DOHH2 (cell line): ENCODE data around the gene CALN1.
"Not testable (repeated sequence)": the region's sequence is repeated elsewhere in the genome, so short reads cannot be mapped to it uniquely, and the experiment has no call there.

ENCODE experiments used
- H3F3A ChIP-seq: fragments of 200-600 bp; sonication (generic), shearing (Covaris generic); 2 replicates; pipeline ENCODE4 v1.6.0; 2016; ENCODE audit warnings: antibody characterized with exemption, mild to moderate bottlenecking; ENCODE audit not compliant: control insufficient read depth, insufficient read depth
- H3K27ac ChIP-seq: fragments of 200-600 bp; sonication (generic); 2 replicates; pipeline ENCODE4 v1.5.1; 2014; ENCODE audit warnings: low read depth, mild to moderate bottlenecking, low read length, moderate library complexity
- H3K27me3 ChIP-seq: fragments of 200-600 bp; sonication (generic); 2 replicates; pipeline ENCODE4 v1.6.1; 2014; ENCODE audit warnings: mild to moderate bottlenecking, low read length, mixed read lengths; ENCODE audit not compliant: control insufficient read depth
- H3K36me3 ChIP-seq: fragments of 200-600 bp; sonication (generic); 2 replicates; pipeline ENCODE4 v1.6.1; 2014; ENCODE audit warnings: mild to moderate bottlenecking, low read length, moderate library complexity, mixed read lengths; ENCODE audit not compliant: control insufficient read depth
- H3K4me1 ChIP-seq: fragments of 200-600 bp; sonication (generic); 2 replicates; pipeline ENCODE4 v1.6.1; 2014; ENCODE audit warnings: mild to moderate bottlenecking, low read length, mixed read lengths; ENCODE audit not compliant: control insufficient read depth
- H3K4me2 ChIP-seq: fragments of 200-600 bp; sonication (generic); 2 replicates; pipeline ENCODE4 v1.6.0; 2014; ENCODE audit warnings: mild to moderate bottlenecking, low read length, moderate library complexity
- H3K4me3 ChIP-seq: fragments of 200-600 bp; sonication (generic); 2 replicates; pipeline ENCODE4 v1.5.1; 2014; ENCODE audit warnings: mild to moderate bottlenecking, low read length, mixed read lengths
- H3K79me2 ChIP-seq: fragments of 200-600 bp; sonication (generic); 2 replicates; pipeline ENCODE4 v1.6.1; 2014; ENCODE audit warnings: mild to moderate bottlenecking, low read length, mixed read lengths; ENCODE audit not compliant: control insufficient read depth
- H3K9me2 ChIP-seq: fragments of 200-600 bp; sonication (generic); replicated peaks from 2 replicates; pipeline ENCODE4 v1.6.1; 2014; ENCODE audit warnings: mild to moderate bottlenecking, low read length, mixed read lengths; ENCODE audit not compliant: control insufficient read depth
- H3K9me3 ChIP-seq: fragments of 200-600 bp; sonication (generic); 2 replicates; pipeline ENCODE4 v1.6.1; 2014; ENCODE audit warnings: antibody characterized with exemption, low read length, mixed read lengths; ENCODE audit not compliant: control insufficient read depth, insufficient read depth
- H4K20me1 ChIP-seq: fragments of 200-600 bp; sonication (generic); 2 replicates; pipeline ENCODE4 v1.6.0; 2014; ENCODE audit warnings: low read depth, mild to moderate bottlenecking, antibody characterized with exemption, low read length, moderate library complexity; ENCODE audit not compliant: control insufficient read depth, insufficient read depth
- EZH2phosphoT487 ChIP-seq: fragments of 200-600 bp; sonication (generic); IDR thresholded peaks from 2 replicates; pipeline ENCODE4 v1.6.1; 2017; ENCODE audit warnings: borderline replicate concordance, mild to moderate bottlenecking, antibody characterized with exemption, low read length, moderate library complexity, mixed read lengths
- TF ChIP-seq, protein P1 (sequence below): fragments of 200-600 bp; sonication (generic); IDR thresholded peaks from one replicate; pipeline ENCODE4 v1.5.1; 2014; ENCODE audit warnings: antibody characterized with exemption, mild to moderate bottlenecking, low read depth, low read length; ENCODE audit not compliant: poor library complexity, severe bottlenecking

Gene CALN1

DNA sequence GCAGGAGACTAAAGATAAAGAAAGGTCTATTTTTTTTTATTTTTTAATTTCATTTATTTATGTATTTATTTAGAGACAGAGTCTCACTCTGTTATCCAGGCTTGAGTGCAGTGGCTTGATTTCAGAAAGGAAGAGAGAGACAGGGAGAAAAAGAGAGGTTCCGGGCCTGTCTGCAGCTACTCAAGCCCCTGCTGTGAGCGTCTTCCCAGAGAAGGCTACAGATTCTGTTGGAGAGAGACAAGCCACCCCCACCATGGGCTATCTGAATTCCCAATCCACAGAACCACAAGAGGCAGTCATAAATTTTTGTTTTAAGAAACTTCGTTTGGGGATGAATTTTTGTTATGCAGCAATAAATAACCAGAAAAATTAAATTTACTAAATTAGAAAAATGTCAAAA is 68.1 kb downstream of the CALN1 start:
- Histone ChIP-seq H4K20me1 (no peaks in the 10 kb centered on the region), H3K36me3 (no peaks in the 10 kb centered on the region), H3K27ac (no peak overlapping the region), H3K79me2 (no peaks in the 10 kb centered on the region), H3K9me2 (no peaks in the 10 kb centered on the region), H3K4me2 (no peak overlapping the region), H3K4me3 (no peak overlapping the region), H3K27me3 (no peaks in the 10 kb centered on the region), H3K9me3 (0 out of 2 replicates have a peak, but pooled peaks cover 3% of the 10 kb centered on the region), H3K4me1 (no peaks in the 10 kb centered on the region), H3F3A (no peaks in the 10 kb centered on the region)
- TF ChIP-seq, protein P1, sequence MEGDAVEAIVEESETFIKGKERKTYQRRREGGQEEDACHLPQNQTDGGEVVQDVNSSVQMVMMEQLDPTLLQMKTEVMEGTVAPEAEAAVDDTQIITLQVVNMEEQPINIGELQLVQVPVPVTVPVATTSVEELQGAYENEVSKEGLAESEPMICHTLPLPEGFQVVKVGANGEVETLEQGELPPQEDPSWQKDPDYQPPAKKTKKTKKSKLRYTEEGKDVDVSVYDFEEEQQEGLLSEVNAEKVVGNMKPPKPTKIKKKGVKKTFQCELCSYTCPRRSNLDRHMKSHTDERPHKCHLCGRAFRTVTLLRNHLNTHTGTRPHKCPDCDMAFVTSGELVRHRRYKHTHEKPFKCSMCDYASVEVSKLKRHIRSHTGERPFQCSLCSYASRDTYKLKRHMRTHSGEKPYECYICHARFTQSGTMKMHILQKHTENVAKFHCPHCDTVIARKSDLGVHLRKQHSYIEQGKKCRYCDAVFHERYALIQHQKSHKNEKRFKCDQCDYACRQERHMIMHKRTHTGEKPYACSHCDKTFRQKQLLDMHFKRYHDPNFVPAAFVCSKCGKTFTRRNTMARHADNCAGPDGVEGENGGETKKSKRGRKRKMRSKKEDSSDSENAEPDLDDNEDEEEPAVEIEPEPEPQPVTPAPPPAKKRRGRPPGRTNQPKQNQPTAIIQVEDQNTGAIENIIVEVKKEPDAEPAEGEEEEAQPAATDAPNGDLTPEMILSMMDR: no peak
- TF ChIP-seq EZH2phosphoT487: no peak

DNA sequence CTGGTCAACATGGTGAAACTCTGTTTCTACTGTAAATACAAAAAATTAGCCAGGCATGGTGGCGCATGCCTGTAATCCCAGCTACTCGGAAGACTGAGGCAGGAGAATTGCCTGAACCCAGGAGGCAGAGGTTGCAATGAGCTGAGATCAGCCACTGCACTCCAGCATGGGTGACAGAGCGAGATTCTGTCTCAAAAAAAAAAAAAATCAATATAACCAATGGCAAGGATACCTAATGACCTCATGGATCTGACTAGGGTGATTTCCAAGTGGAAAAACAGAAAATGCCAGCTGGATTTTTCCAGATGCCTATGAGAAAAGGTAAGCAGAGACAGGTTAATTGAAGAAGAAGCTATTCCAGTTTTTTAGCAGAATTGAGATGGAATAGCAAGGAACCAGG is 68.8 kb downstream of the CALN1 start:
- H3K9me3 ChIP-seq, H3K27me3 ChIP-seq, H3K4me2 ChIP-seq: not testable (repeated sequence)

DNA sequence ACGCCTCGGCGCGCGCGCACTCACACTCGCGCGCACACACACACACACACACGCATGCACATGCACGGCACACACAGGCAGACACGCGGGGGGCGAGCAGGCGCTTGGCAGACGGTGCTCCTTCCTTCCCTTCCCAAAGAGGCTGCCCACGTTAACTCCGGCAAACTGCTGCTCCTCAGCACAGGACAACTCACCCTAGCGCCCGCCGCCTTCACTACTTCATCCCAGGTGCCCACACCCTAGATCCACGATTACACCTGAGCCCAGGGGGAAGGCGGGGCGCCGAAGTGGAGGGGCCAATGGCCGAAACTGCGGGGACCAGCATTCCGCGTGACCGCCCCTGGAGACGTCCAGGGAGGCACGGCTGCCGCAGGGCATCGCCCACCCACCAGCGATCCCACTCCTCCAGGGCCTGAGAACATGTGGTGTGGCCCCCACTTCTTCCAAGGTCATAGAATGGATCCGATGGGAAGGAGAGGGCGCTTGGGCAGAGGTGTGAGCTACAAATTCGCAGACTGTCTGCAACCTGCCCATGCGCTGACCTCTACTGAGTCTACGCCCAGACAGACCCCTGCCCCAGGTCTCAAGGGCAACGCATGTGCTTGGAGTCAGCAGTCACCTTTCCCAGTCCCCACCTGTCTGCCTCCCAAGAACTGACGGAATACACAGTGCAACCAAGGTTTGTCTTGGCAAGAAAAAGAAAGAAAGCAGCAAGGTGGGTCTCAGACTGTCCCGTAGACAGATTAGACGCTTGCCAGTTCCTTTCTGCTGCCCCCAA is 74.6 kb downstream of the CALN1 start:
- Histone ChIP-seq H3K27ac (no peak overlapping the region), H3K9me2 (no peaks in the 10 kb centered on the region), H3K9me3 (peaks cover 12% of the 10 kb centered on the region; the same call in 1 of the 2 replicates), H3K79me2 (no peaks in the 10 kb centered on the region), H3K36me3 (no peaks in the 10 kb centered on the region), H3K27me3 (no peaks in the 10 kb centered on the region), H3K4me2 (no peak overlapping the region), H3F3A (no peaks in the 10 kb centered on the region), H4K20me1 (no peaks in the 10 kb centered on the region), H3K4me3 (no peak overlapping the region), H3K4me1 (no peaks in the 10 kb centered on the region)
- TF ChIP-seq, protein P1: no peak
- TF ChIP-seq EZH2phosphoT487: no peak

More for the DNA sequence above, 68.8 kb downstream of the CALN1 start:
- not testable (repeated sequence) for H3K4me1 ChIP-seq, H3K4me3 ChIP-seq, H3K36me3 ChIP-seq, H3K9me2 ChIP-seq, H3K27ac ChIP-seq, H3K79me2 ChIP-seq, H3F3A ChIP-seq, H4K20me1 ChIP-seq

DNA sequence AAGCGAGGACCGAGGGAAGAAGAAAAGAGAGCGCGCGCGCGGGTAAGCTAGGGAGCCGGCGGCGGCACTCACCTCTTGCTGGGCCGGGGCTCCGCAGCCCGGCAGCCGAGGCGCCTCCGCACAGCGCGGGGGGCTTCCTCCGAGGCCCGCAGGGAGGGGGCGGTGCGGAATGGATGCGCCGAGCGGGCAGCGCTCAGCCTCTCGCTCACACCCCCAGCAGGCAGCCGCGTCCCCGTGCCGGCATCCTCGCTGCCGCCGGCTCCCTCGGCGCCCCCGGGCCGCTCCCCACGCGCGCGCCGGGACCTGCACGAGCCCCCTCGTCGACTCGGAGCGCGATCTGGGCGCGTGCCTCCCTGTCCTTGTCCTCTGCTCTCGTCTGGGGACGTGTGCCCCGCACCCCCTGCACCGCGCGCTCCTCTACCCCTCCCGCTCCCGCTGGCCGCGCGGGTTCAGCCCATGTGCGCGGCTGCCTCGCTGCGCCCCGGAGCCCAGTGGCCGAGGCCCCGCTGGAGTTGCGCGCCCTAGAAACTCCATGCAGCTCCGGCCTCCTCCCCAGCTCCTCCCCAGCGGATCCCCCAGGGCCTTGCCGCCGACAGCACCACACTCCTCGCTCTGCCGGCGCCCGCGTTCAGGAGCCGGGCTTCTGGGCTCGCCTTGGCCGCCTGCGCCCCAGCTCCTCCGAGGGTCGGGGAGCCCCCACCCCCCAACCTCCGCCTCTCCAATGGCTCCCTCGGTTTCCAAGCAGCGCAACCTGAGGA is 75.3 kb downstream of the CALN1 start:
- Histone ChIP-seq H3K4me1 (no peaks in the 10 kb centered on the region), H4K20me1 (no peaks in the 10 kb centered on the region), H3F3A (no peaks in the 10 kb centered on the region), H3K79me2 (no peaks in the 10 kb centered on the region), H3K4me2 (no peak overlapping the region), H3K9me2 (no peaks in the 10 kb centered on the region), H3K36me3 (no peaks in the 10 kb centered on the region), H3K27me3 (no peaks in the 10 kb centered on the region), H3K9me3 (peaks cover 12% of the 10 kb centered on the region; the same call in 1 of the 2 replicates), H3K4me3 (no peak overlapping the region), H3K27ac (no peak overlapping the region)
- TF ChIP-seq EZH2phosphoT487: no peak
- TF ChIP-seq, protein P1: no peak
